ENCODE results near the gene CTTNBP2.

The CTTNBP2 gene, protein sequence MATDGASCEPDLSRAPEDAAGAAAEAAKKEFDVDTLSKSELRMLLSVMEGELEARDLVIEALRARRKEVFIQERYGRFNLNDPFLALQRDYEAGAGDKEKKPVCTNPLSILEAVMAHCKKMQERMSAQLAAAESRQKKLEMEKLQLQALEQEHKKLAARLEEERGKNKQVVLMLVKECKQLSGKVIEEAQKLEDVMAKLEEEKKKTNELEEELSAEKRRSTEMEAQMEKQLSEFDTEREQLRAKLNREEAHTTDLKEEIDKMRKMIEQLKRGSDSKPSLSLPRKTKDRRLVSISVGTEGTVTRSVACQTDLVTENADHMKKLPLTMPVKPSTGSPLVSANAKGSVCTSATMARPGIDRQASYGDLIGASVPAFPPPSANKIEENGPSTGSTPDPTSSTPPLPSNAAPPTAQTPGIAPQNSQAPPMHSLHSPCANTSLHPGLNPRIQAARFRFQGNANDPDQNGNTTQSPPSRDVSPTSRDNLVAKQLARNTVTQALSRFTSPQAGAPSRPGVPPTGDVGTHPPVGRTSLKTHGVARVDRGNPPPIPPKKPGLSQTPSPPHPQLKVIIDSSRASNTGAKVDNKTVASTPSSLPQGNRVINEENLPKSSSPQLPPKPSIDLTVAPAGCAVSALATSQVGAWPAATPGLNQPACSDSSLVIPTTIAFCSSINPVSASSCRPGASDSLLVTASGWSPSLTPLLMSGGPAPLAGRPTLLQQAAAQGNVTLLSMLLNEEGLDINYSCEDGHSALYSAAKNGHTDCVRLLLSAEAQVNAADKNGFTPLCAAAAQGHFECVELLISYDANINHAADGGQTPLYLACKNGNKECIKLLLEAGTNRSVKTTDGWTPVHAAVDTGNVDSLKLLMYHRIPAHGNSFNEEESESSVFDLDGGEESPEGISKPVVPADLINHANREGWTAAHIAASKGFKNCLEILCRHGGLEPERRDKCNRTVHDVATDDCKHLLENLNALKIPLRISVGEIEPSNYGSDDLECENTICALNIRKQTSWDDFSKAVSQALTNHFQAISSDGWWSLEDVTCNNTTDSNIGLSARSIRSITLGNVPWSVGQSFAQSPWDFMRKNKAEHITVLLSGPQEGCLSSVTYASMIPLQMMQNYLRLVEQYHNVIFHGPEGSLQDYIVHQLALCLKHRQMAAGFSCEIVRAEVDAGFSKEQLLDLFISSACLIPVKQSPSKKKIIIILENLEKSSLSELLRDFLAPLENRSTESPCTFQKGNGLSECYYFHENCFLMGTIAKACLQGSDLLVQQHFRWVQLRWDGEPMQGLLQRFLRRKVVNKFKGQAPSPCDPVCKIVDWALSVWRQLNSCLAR (N-terminal part only)

GRCh38 chr7:117873310-117874190 lies at the start of gene CTTNBP2:
Gene CTTNBP2, minus strand, starts transcription at chr7:117873441. Its CDS starts 26 bp downstream, at chr7:117873415.
- in situ Hi-C loops (cut with MboI; ENCODE audit: low sequenced_read_pairs), result no loop called here

DNA sequence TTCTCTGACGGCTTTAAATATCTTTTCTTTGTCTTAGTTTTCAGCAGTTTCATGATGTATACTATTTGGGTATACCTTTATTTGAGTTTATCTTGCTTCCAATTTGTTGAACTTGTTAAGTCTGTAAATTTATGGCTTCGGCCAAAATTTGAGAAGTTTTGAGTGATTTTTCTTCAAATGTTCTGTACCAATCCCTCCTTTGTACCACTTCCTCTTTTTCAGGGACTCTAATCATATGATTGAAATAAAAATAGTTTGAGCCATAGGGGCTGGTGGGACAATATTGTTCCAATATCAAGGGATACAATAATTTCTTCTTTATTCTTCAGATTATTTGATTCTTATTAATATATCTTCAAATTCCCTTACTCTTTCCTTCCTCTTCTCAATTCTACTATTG lies 43.1 kb upstream of the CTTNBP2 start:
- in situ Hi-C loops (cut with MboI; ENCODE audit: low sequenced_read_pairs), result no loop called here

DNA sequence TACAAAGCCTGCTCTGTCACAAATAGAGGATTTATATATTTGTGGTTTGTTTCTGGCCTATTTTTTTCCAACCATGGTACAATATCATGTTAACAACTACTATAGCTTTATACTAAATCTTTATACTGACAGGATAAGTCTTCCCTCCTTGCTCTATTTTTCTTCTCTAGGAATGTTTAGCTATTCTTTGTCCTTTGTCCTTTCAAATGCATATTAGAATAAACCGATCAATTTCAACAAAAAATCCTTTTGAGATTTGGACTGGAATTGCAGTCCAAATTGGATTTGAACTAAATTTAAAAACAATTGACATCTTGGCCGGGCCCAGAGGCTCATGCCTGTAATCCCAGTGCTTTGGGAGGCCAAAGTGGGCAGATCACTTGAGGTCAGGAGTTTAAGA lies 39.2 kb upstream of the CTTNBP2 start:
- in situ Hi-C loops (cut with MboI; ENCODE audit: low sequenced_read_pairs), result no loop called here

DNA sequence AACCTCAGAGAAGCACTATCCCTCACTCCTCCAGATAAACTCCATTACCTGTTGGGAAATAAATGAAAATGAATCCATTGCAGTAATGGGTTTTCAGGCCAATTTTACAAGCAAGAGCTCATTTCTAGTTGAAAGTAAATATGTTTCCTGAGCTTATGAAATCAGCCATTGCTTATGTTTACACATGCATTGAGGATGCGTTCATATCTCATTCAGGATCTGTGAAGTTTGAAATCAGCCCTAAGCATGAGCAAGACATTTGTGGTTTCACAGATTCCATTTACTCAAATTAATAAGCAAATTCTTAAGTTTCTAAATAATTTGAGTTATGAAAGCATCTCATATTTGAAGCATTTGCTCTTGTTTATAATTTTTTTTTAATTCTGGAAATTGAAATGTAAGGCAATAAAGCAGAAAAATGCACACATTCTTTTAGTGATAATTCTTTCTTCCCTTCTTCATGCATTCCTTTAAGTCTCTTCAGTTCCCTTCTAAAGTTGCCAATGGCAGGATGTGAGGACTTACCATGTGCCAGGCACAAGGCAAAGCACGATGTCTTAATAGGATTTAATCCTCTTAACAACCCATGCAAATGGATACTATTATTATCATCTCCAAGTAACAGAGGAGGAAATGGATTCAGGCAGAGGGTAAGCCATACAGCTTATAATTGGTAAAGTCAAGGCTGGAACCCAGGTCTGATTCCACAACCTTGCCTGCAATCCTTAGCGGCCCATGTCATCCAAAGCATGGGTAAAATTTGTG lies 35.0 kb upstream of the CTTNBP2 start:
- in situ Hi-C loops (cut with MboI; ENCODE audit: low sequenced_read_pairs), result no loop called here

GRCh38 chr7:117907049-117907640 lies 33.9 kb upstream of the CTTNBP2 start:
- in situ Hi-C loops (cut with MboI; ENCODE audit: low sequenced_read_pairs), result no loop called here

- in situ Hi-C loops (cut with MboI; ENCODE audit: low sequenced_read_pairs), result no loop called here
These were observed 29.2 kb upstream of the CTTNBP2 start for GRCh38 chr7:117902314-117902889.

DNA sequence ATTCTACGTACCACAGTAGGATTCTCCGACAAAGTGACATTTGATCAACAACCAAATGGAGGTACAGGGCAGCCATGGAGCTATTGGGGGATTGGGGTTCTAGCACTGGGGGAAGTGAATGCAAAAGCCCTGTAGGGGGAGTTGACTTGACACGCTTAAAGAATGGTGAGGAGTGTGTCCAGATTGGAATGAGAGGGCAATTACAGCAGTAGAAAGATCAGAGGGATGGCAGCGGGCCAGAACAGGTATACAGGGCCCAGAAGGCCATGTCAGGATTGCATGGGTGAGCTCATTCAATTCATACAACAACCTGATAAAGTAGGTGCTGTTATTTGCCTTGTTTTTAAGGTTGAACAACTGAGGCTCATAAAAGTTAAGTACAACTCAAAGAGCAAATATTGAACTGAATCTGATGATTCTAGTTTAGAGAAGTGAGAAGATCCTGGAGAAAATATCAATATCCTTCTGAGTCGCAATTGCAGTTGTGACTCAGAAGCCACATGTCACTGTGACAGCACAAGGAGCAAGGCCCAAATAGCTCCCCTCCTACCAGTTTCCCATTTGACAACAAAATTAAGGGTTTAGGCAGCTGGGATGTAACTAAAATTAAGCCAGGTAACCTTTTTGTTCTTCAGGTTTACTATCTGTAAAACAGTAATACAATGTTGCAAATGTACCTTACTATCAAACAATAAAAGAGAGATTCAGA lies 28.0 kb upstream of the CTTNBP2 start:
- in situ Hi-C loops (cut with MboI; ENCODE audit: low sequenced_read_pairs), result no loop called here

DNA sequence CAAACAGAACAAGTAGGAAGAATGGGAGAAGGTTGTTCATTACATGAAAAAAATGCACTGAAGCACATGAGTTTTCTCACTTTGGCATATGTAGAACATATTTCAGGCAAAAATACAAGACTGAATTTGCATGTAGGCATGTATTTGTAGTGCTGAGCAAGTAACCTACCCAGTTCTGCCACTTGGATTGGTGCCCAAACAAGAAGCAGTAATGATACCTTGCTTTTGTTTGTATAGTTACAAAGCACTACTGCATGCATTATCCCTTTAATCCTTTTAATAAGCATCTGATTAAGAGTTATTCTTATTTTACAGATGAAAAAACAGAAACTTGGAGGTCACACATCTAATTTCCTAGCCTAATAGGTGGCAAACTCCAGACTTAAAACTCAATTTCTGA lies 23.1 kb upstream of the CTTNBP2 start:
- in situ Hi-C loops (cut with MboI; ENCODE audit: low sequenced_read_pairs), result no loop called here

- in situ Hi-C loops (cut with MboI; ENCODE audit: low sequenced_read_pairs), result no loop called here
These were observed 22.0 kb upstream of the CTTNBP2 start for GRCh38 chr7:117895276-117895675.

DNA sequence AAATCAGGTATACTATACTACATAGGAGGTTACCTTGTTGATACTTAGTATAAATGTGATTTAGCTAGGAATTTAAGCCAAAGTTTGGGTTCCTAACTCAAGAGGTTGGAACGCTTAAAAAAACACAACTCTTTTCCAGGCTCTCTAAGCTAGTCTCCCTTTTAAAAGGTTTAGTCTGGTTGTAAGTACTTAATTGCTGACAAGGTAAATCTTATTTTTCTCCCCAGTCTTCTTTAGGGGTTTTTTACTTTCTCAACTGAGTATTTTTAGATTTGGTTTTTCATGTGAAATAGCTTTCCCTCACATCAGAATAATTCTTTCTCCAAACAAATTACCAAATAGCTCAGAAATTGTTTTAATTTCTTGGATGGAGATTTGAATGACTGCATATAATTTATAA lies 20.8 kb upstream of the CTTNBP2 start:
- in situ Hi-C loops (cut with MboI; ENCODE audit: low sequenced_read_pairs), result no loop called here

DNA sequence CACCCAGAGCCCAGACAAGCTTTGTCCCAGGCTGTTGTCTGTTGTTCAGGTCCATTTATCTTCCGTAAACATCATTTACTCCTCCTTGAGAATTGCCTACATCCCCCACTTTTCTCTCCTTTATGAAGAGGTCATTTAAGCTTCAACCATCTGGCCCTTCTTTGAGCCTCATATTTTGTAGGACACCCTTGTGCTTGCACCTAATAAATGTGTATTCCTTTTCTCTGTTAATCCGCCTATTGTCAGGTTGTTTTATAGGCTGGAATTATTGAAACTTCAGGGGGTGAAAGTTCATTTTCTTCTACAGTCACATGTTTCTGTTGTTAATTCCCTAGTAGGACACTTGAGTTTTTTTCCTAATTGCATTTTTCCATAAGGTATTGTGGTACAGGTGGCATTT lies 19.6 kb upstream of the CTTNBP2 start:
- in situ Hi-C loops (cut with MboI; ENCODE audit: low sequenced_read_pairs), result no loop called here

GRCh38 chr7:117889611-117890010 lies 16.4 kb upstream of the CTTNBP2 start:
- in situ Hi-C loops (cut with MboI; ENCODE audit: low sequenced_read_pairs), result no loop called here

DNA sequence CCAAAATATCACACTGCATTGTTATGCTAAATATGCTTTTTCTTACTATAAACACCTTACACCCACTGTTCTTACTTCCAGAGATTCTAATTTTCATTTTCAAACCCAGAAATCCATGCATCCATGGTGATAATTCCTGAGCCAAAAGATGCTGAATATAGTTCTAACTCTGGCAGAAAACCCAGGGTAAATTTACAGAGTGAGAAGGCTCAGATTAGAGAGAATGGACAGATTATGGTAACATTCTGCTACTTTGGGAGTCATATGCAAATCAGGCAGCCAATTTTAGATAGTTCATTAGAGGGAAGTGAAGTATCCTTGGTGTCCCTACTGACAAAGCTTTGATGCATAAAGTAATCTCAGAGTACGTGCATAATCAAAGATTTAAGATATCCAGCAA lies 15.4 kb upstream of the CTTNBP2 start:
- in situ Hi-C loops (cut with MboI; ENCODE audit: low sequenced_read_pairs), result no loop called here

GRCh38 chr7:117882594-117882993 lies 9.4 kb upstream of the CTTNBP2 start:
- in situ Hi-C loops (cut with MboI; ENCODE audit: low sequenced_read_pairs), result no loop called here

DNA sequence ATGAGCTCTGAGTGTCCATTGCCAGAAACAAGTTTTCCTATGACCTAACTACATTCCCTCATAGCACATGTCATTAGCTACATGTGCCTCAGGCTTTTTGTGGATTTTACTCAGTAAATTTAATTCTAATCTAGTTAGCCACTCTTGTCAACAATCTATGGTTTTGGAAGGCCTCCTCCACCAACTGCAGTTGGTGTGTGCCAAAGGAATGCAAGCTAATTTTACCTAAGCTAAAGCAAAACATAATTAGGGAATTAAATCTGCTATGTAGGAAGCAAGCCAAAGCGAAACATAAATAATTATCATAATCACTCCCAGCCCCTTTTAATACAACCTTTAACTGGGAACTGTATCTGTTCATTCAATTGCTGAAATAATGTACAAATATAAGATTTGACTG lies 3.5 kb upstream of the CTTNBP2 start:
- in situ Hi-C loops (cut with MboI; ENCODE audit: low sequenced_read_pairs), result no loop called here

GRCh38 chr7:117875566-117875965 lies 2.3 kb upstream of the CTTNBP2 start:
- in situ Hi-C loops (cut with MboI; ENCODE audit: low sequenced_read_pairs), result no loop called here

- in situ Hi-C loops (cut with MboI; ENCODE audit: low sequenced_read_pairs), result no loop called here
These were observed 1.0 kb upstream of the CTTNBP2 start for GRCh38 chr7:117874191-117874700.

Data from HL-60/S4 treated with phorbol 12-myristate 13-acetate at 8.2 ng/mL for 4 days and 3 days (cell line).